Glutamatergic neuron (in vitro differentiated cells): ENCODE measurements around the gene PHACTR2. TPM values are rescaled to one million over a fixed set of nuclear protein-coding genes. Genes with fewer than 3 reads are reported as not detected.
"Not testable (repeated sequence)": the region's sequence is repeated elsewhere in the genome, so short reads cannot be mapped to it uniquely, and the experiment has no call there.

Experiments used
- DNase-seq: peaks from one replicate; pipeline ENCODE4 v3.0.0; 2022
- H3K27ac Mint-ChIP-seq: one replicate; pipeline ENCODE4 v1.8.0; 2020; ENCODE audit warnings: mild to moderate bottlenecking, mixed read lengths, inconsistent platforms; ENCODE audit not compliant: unreplicated experiment
- H3K27me3 Mint-ChIP-seq: one replicate; pipeline ENCODE4 v1.8.0; 2020; ENCODE audit warnings: mild to moderate bottlenecking, moderate library complexity, mixed read lengths, inconsistent platforms; ENCODE audit not compliant: unreplicated experiment
- H3K36me3 Mint-ChIP-seq: one replicate; pipeline ENCODE4 v1.8.0; 2020; ENCODE audit warnings: mild to moderate bottlenecking, mixed read lengths, inconsistent platforms; ENCODE audit not compliant: unreplicated experiment
- H3K4me1 Mint-ChIP-seq: one replicate; pipeline ENCODE4 v1.8.0; 2020; ENCODE audit warnings: mild to moderate bottlenecking, low read depth, mixed read lengths, inconsistent platforms; ENCODE audit not compliant: unreplicated experiment
- H3K4me3 Mint-ChIP-seq: one replicate; pipeline ENCODE4 v1.8.0; 2020; ENCODE audit warnings: mild to moderate bottlenecking, mixed read lengths, inconsistent platforms; ENCODE audit not compliant: unreplicated experiment
- H3K9me3 Mint-ChIP-seq: one replicate; pipeline ENCODE4 v1.8.0; 2020; ENCODE audit warnings: mild to moderate bottlenecking, moderate library complexity, mixed read lengths, inconsistent platforms; ENCODE audit not compliant: unreplicated experiment
- CTCF ChIP-seq: fragments of 200-600 bp; sonication (generic); IDR thresholded peaks from one replicate; pipeline ENCODE4 v1.5.0; 2021; ENCODE audit not compliant: partially characterized antibody, unreplicated experiment
- total RNA-seq: library from RNA; stranded (reverse); fragmentation: NEBNext Ultra II Directional; extraction: Animal tissue kit (Norgen Biotek cat#: 25700); gene quantifications from one replicate; pipeline ENCODE4 v1.2.1, GENCODE V29; 2021; ENCODE audit not compliant: unreplicated experiment

The PHACTR2 gene
- total RNA-seq, 1 donor from 2014 or later = 9.7 TPM

GRCh38 chr6:143652841-143653331 lies 24.9 kb upstream of the PHACTR2 start:
- H3K27ac Mint-ChIP-seq = no peak overlapping the region
- no peak for DNase-seq

GRCh38 chr6:143655541-143655940 lies 22.2 kb upstream of the PHACTR2 start:
- no peaks in the 10 kb centered on the region for H3K9me3 Mint-ChIP-seq
- H3K27ac Mint-ChIP-seq = no peak overlapping the region
- DNase-seq = no peak
- peaks cover 8% of the 10 kb centered on the region for H3K36me3 Mint-ChIP-seq
- H3K4me1 Mint-ChIP-seq = no peaks in the 10 kb centered on the region
- no peak overlapping the region for H3K4me3 Mint-ChIP-seq
- no peaks in the 10 kb centered on the region for H3K27me3 Mint-ChIP-seq
- no peak for TF ChIP-seq CTCF

More at GRCh38 chr6:143652841-143653331, 24.9 kb upstream of the PHACTR2 start:
- Mint-ChIP-seq H3K27me3 (peaks cover 2% of the 10 kb centered on the region), H3K4me1 (no peaks in the 10 kb centered on the region), H3K36me3 (no peaks in the 10 kb centered on the region), H3K4me3 (no peak overlapping the region), H3K9me3 (no peaks in the 10 kb centered on the region)
- TF ChIP-seq CTCF = no peak

- H3K36me3 Mint-ChIP-seq = peaks cover 8% of the 10 kb centered on the region
- H3K27ac Mint-ChIP-seq = no peak overlapping the region
- no peak overlapping the region for H3K4me3 Mint-ChIP-seq
- DNase-seq = no peak
- no peaks in the 10 kb centered on the region for H3K9me3 Mint-ChIP-seq
- no peaks in the 10 kb centered on the region for H3K27me3 Mint-ChIP-seq
- no peak for TF ChIP-seq CTCF
- no peaks in the 10 kb centered on the region for H3K4me1 Mint-ChIP-seq
These were observed 21.7 kb upstream of the PHACTR2 start for GRCh38 chr6:143656026-143656425.

- Mint-ChIP-seq H3K27me3 (no peaks in the 10 kb centered on the region), H3K4me1 (no peaks in the 10 kb centered on the region), H3K27ac (no peak overlapping the region), H3K36me3 (peaks cover 8% of the 10 kb centered on the region), H3K4me3 (no peak overlapping the region), H3K9me3 (no peaks in the 10 kb centered on the region)
- DNase-seq = no peak
- no peak for TF ChIP-seq CTCF
These were observed 20.0 kb upstream of the PHACTR2 start for GRCh38 chr6:143657809-143658208.

GRCh38 chr6:143660170-143660569 lies 17.6 kb upstream of the PHACTR2 start:
- DNase-seq = not testable (repeated sequence)

More at GRCh38 chr6:143660170-143660569, 17.6 kb upstream of the PHACTR2 start:
- not testable (repeated sequence) for H3K4me3 Mint-ChIP-seq, H3K36me3 Mint-ChIP-seq, H3K4me1 Mint-ChIP-seq, H3K27ac Mint-ChIP-seq, H3K27me3 Mint-ChIP-seq, H3K9me3 Mint-ChIP-seq
